PC-3 (cell line): ENCODE data around the gene TMEM242. TPM values are rescaled to one million over a fixed set of nuclear protein-coding genes. Genes with fewer than 3 reads are reported as not detected.

Experiments
- ATAC-seq: fragments of 200-7000 bp; cut with Tn5 transposase; 2 replicates; pipeline ENCODE4 v1.9.1; 2020; ENCODE audit warnings: mild to moderate bottlenecking, moderate library complexity
- BruUV-seq: library from RNA; stranded (reverse); fragments of 400-500 nt; replicated peaks from 2 replicates; lab custom pipeline; 2021; lab: Mats Ljungman, UMichigan
- CTCF ChIA-PET: fragments of 300-600 bp; sonication (Branson Sonifier 250); formaldehyde crosslinking; loops from one replicate; lab custom pipeline; 2022; ENCODE audit warnings: antibody characterized with exemption; lab: Charles Lee
- POLR2A ChIA-PET: fragments of 300-600 bp; sonication (Branson Sonifier 250); formaldehyde crosslinking; loops from one replicate; lab custom pipeline; 2022; ENCODE audit warnings: antibody characterized with exemption; ENCODE audit not compliant: unreplicated experiment; lab: Charles Lee
- DNase-seq: peaks from one replicate; pipeline ENCODE4 v3.0.0-alpha.2; 2015
- H2AFZ ChIP-seq: fragments of 300-600 bp; sonication (generic); 2 replicates; pipeline ENCODE4 v1.6.0; 2016; ENCODE audit warnings: antibody characterized with exemption, low read length
- H3F3A ChIP-seq: fragments of 300-600 bp; sonication (generic); one replicate; pipeline ENCODE4 v1.6.0; 2017; ENCODE audit warnings: antibody characterized with exemption, low read length, control low read depth, mild to moderate bottlenecking; ENCODE audit not compliant: unreplicated experiment
- H3K27ac ChIP-seq: fragments of 300-600 bp; sonication (generic); 2 replicates; pipeline ENCODE4 v1.5.1; 2016; ENCODE audit warnings: mild to moderate bottlenecking, low read length
- H3K27me3 ChIP-seq: fragments of 300-600 bp; sonication (generic); 2 replicates; pipeline ENCODE4 v1.6.1; 2016; ENCODE audit warnings: low read length, mixed read lengths
- H3K36me3 ChIP-seq: fragments of 300-600 bp; sonication (generic); 2 replicates; pipeline ENCODE4 v1.6.1; 2016; ENCODE audit warnings: low read depth, mixed run types, low read length, mixed read lengths
- H3K4me1 ChIP-seq: fragments of 300-600 bp; sonication (generic); 2 replicates; pipeline ENCODE4 v1.5.1; 2016; ENCODE audit warnings: low read length; ENCODE audit not compliant: insufficient read depth
- H3K4me2 ChIP-seq: fragments of 300-600 bp; sonication (generic); 2 replicates; pipeline ENCODE4 v1.6.0; 2016; ENCODE audit warnings: low read length
- H3K4me3 ChIP-seq: fragments of 300-600 bp; sonication (generic); 2 replicates; pipeline ENCODE4 v1.5.1; 2016; ENCODE audit warnings: mild to moderate bottlenecking, low read length, mixed read lengths
- H3K79me2 ChIP-seq: fragments of 300-600 bp; sonication (generic); 2 replicates; pipeline ENCODE4 v1.6.1; 2017; ENCODE audit warnings: low read length, mixed read lengths
- H3K9ac ChIP-seq: fragments of 300-600 bp; sonication (generic); 2 replicates; pipeline ENCODE4 v1.6.0; 2016; ENCODE audit warnings: mild to moderate bottlenecking, low read length
- H3K9me2 ChIP-seq: fragments of 300-600 bp; sonication (generic); replicated peaks from 2 replicates; pipeline ENCODE4 v1.6.1; 2016; ENCODE audit warnings: mixed run types, low read length, mixed read lengths
- H3K9me3 ChIP-seq: fragments of 300-600 bp; sonication (generic); 2 replicates; pipeline ENCODE4 v1.6.1; 2016; ENCODE audit warnings: low read length, mixed read lengths
- H4K20me1 ChIP-seq: fragments of 300-600 bp; sonication (generic); 2 replicates; pipeline ENCODE4 v1.6.1; 2016; ENCODE audit warnings: low read length, mixed read lengths
- CTCF ChIP-seq: fragments of 300-600 bp; sonication (generic); conservative IDR thresholded peaks from 2 replicates; pipeline ENCODE4 v1.5.1; 2017; ENCODE audit warnings: antibody characterized with exemption, low read depth, mild to moderate bottlenecking, low read length
- EZH2 ChIP-seq: fragments of 300-600 bp; sonication (generic); IDR thresholded peaks from one replicate; pipeline ENCODE4 v1.6.1; 2017; ENCODE audit warnings: antibody characterized with exemption, mild to moderate bottlenecking, low read length; ENCODE audit not compliant: unreplicated experiment
- EZH2phosphoT487 ChIP-seq: fragments of 300-600 bp; sonication (generic); IDR thresholded peaks from 2 replicates; pipeline ENCODE4 v1.6.1; 2018; ENCODE audit warnings: mild to moderate bottlenecking, antibody characterized with exemption, low read length, borderline replicate concordance
- intact Hi-C: fragments of 100-400 bp; cut with micrococcal nuclease; formaldehyde crosslinking; loops from 2 replicates; pipeline ENCODE4 v1.9.0; 2023
- total RNA-seq: library from RNA; depleted of rRNA; stranded (reverse); fragments of >200 nt; gene quantifications from 2 replicates; pipeline ENCODE4 v1.2.3, GENCODE V29; 2014

TMEM242 gene
- total RNA-seq, 1 experiment from 2014 or later: 7.9 TPM

- no peak for ATAC-seq
- intact Hi-C loops: no loop called here
- Histone ChIP-seq H3K4me1 (no peaks in the 10 kb centered on the region), H3F3A (no peaks in the 10 kb centered on the region), H3K9ac (no peak overlapping the region), H3K79me2 (no peaks in the 10 kb centered on the region), H3K4me2 (no peak overlapping the region), H3K27ac (no peak overlapping the region), H3K9me2 (no peaks in the 10 kb centered on the region), H3K27me3 (no peaks in the 10 kb centered on the region), H2AFZ (no peak overlapping the region), H3K9me3 (no peaks in the 10 kb centered on the region), H3K4me3 (no peak overlapping the region), H4K20me1 (no peaks in the 10 kb centered on the region), H3K36me3 (no peaks in the 10 kb centered on the region)
- ChIA-PET POLR2A (no interaction called here), CTCF (no interaction called here)
- TF ChIP-seq CTCF (no peak), EZH2 (no peak), EZH2phosphoT487 (no peak)
- BruUV-seq: no TSS peak
- no peak for DNase-seq
Measured at GRCh38 chr6:157255079-157255478, 68.2 kb downstream of the TMEM242 start.

- no TSS peak for BruUV-seq
- no peak for TF ChIP-seq EZH2phosphoT487
- TF ChIP-seq CTCF: no peak
- TF ChIP-seq EZH2: no peak
- intact Hi-C loops: no loop called here
- Histone ChIP-seq H3K9me3 (no peaks in the 10 kb centered on the region), H3K4me2 (no peak overlapping the region), H2AFZ (no peak overlapping the region), H3K27ac (no peak overlapping the region), H3K36me3 (no peaks in the 10 kb centered on the region), H3K79me2 (no peaks in the 10 kb centered on the region), H3F3A (no peaks in the 10 kb centered on the region), H3K27me3 (no peaks in the 10 kb centered on the region), H3K4me1 (no peaks in the 10 kb centered on the region), H3K9me2 (no peaks in the 10 kb centered on the region), H3K9ac (no peak overlapping the region), H3K4me3 (no peak overlapping the region), H4K20me1 (no peaks in the 10 kb centered on the region)
- POLR2A ChIA-PET: no interaction called here
- DNase-seq (no peak), ATAC-seq (no peak)
- CTCF ChIA-PET: no interaction called here
Measured at GRCh38 chr6:157254538-157254937, 68.8 kb downstream of the TMEM242 start.

- no peak for DNase-seq
- H3K4me1 ChIP-seq: no peaks in the 10 kb centered on the region
- no peak overlapping the region for H3K9ac ChIP-seq
- H3K9me3 ChIP-seq: no peaks in the 10 kb centered on the region
- H2AFZ ChIP-seq: no peak overlapping the region
- TF ChIP-seq EZH2phosphoT487 (no peak), EZH2 (no peak), CTCF (no peak)
- H3K27me3 ChIP-seq: no peaks in the 10 kb centered on the region
- no peaks in the 10 kb centered on the region for H4K20me1 ChIP-seq
- no peak overlapping the region for H3K4me3 ChIP-seq
- no peak for ATAC-seq
- BruUV-seq: no TSS peak
- no peak overlapping the region for H3K27ac ChIP-seq
- ChIA-PET POLR2A (no interaction called here), CTCF (no interaction called here)
- H3K9me2 ChIP-seq: no peaks in the 10 kb centered on the region
- no peak overlapping the region for H3K4me2 ChIP-seq
- no peaks in the 10 kb centered on the region for H3F3A ChIP-seq
- no peaks in the 10 kb centered on the region for H3K79me2 ChIP-seq
- H3K36me3 ChIP-seq: no peaks in the 10 kb centered on the region
- intact Hi-C loops: no loop called here
Measured at GRCh38 chr6:157253699-157254098, 69.6 kb downstream of the TMEM242 start.
